ENCODE measurements around the gene CPNE6. TPM values are rescaled to one million over a fixed set of nuclear protein-coding genes. Genes with fewer than 3 reads are reported as not detected.

CPNE6 gene
- total RNA-seq, 2 donors from 2014 or later: not detected

GRCh38 chr14:24092110-24092504, 20.7 kb downstream of the CPNE6 start:
- Mint-ChIP-seq H3K36me3 (ENCODE audit: low read depth) (no peaks in the 10 kb centered on the region), H3K4me3 (no peak overlapping the region), H3K27ac (no peak overlapping the region), H3K4me1 (peaks cover 37% of the 10 kb centered on the region), H3K27me3 (no peaks in the 10 kb centered on the region)
- DNase-seq: no peak
- no peak for ATAC-seq
- H3K9me3 ChIP-seq (ENCODE audit: control insufficient read depth, low read length, poor library complexity, severe bottlenecking): no peaks in the 10 kb centered on the region

DNA sequence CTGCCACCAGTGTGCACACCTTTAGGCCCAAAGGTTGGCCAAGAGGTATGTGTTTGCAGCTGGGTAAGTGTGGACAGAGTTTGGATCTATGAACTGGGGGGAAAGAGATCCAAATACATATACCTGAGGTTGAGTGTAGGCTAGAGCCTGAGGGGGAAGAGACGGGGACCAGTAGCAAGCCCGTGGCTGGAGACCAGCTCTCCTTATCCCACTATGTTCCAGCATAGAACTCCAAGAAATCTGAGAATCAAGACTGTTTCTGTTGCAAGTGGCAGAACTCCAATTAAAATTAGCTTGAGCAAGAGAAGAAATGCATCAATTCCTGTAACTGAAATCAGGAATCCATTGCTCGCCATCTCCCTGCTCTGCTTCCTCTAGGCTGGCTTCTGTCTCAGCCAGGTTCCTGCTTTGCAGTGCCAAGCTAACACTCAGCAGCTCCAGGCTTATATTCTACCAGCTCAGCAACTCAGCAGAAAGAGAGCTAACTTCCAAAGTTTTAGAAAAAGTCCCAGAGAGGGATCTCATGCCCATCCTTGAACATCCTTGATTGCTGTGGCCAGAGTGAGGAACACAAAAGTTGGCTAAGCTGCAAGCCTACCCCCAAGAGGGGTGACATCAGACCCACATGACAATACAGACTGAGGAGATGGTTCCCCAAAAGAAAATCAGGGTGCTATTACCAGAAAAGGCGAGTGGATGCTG, 21.3 kb downstream of the CPNE6 start:
- ATAC-seq (no peak), DNase-seq (no peak)
- peaks cover 34% of the 10 kb centered on the region for H3K4me1 Mint-ChIP-seq
- H3K27me3 Mint-ChIP-seq: no peaks in the 10 kb centered on the region
- no peaks in the 10 kb centered on the region for H3K9me3 ChIP-seq (ENCODE audit: control insufficient read depth, low read length, poor library complexity, severe bottlenecking)
- H3K36me3 Mint-ChIP-seq (ENCODE audit: low read depth): no peaks in the 10 kb centered on the region
- H3K27ac Mint-ChIP-seq: peak overlapping the region; percentile 88
- no peak overlapping the region for H3K4me3 Mint-ChIP-seq

GRCh38 chr14:24093207-24093900, 22.0 kb downstream of the CPNE6 start:
- Mint-ChIP-seq H3K4me1 (peaks cover 34% of the 10 kb centered on the region), H3K4me3 (peak overlapping the region; percentile 99), H3K27ac (peak overlapping the region; percentile 88), H3K27me3 (no peaks in the 10 kb centered on the region), H3K36me3 (ENCODE audit: low read depth) (no peaks in the 10 kb centered on the region)
- ATAC-seq: no peak
- no peak for DNase-seq
- no peaks in the 10 kb centered on the region for H3K9me3 ChIP-seq (ENCODE audit: control insufficient read depth, low read length, poor library complexity, severe bottlenecking)

DNA sequence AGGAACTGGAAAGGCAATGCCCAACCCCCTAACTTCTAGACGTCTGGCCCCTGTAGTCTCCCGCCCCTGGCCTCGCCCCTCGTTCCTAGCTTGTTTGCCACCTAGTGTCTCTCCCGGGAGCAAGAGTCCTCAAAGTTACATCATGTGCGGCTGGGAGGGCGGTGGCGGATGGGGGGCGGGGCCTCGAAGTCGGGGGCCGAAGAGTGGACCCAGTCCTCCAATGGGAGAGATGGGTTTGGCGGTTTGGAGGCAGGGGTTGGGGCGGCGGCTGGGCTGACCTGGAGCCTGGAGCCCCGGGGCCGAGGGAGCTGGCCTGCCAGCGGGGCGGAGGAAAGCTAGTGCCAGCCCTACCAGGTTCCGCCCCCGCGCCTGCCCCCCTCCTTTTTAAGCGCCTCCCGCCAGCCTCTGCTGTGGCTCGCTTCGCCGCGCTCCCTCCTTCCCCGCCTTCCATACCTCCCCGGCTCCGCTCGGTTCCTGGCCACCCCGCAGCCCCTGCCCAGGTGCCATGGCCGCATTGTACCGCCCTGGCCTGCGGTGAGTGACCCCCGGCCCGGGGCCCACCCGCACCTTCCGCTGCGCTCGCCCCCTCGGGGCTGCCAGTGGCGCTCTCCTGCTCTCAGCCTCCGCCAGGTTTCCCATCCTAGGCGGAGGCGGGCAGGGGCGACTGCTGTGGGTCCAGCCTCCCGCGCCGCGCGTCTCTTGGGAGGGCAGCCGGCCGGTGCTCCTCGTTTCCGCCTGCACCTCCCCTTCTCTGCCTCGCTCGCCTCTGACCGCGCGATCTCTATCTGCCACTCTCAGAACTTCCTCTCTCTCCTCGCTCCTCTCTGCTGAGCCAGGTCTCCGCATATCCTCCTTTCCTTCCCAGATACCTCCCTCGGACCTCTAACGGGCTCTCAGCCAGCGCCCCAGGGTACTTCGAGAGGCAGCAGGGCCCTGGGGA, 22.8 kb downstream of the CPNE6 start, which contains the start of gene PCK2:
Gene PCK2, plus strand, starts transcription at position 411 of the 940 bp plus-strand sequence. Its CDS starts 95 bp downstream, at position 506.
- peak within 1 kb of the TSS; percentile 95 for H3K27ac Mint-ChIP-seq
- DNase-seq: peak; percentile 49 to 72 (median 66)
- H3K27me3 Mint-ChIP-seq: no peaks in the 10 kb centered on the region
- H3K4me1 Mint-ChIP-seq: peaks cover 34% of the 10 kb centered on the region
- ATAC-seq: peak; percentile 80
- H3K9me3 ChIP-seq (ENCODE audit: control insufficient read depth, low read length, poor library complexity, severe bottlenecking): no peaks in the 10 kb centered on the region
- peak within 1 kb of the TSS; percentile 99 for H3K4me3 Mint-ChIP-seq
- H3K36me3 Mint-ChIP-seq (ENCODE audit: low read depth): no peaks in the 10 kb centered on the region

- peak overlapping the region; percentile 99 for H3K4me3 Mint-ChIP-seq
- no peaks in the 10 kb centered on the region for H3K36me3 Mint-ChIP-seq (ENCODE audit: low read depth)
- H3K4me1 Mint-ChIP-seq: peaks cover 30% of the 10 kb centered on the region
- H3K9me3 ChIP-seq (ENCODE audit: control insufficient read depth, low read length, poor library complexity, severe bottlenecking): no peaks in the 10 kb centered on the region
- DNase-seq: no peak
- H3K27ac Mint-ChIP-seq: peak overlapping the region; percentile 95
- no peak for ATAC-seq
- H3K27me3 Mint-ChIP-seq: no peaks in the 10 kb centered on the region
Measured at GRCh38 chr14:24094841-24095270, 23.5 kb downstream of the CPNE6 start.

DNA sequence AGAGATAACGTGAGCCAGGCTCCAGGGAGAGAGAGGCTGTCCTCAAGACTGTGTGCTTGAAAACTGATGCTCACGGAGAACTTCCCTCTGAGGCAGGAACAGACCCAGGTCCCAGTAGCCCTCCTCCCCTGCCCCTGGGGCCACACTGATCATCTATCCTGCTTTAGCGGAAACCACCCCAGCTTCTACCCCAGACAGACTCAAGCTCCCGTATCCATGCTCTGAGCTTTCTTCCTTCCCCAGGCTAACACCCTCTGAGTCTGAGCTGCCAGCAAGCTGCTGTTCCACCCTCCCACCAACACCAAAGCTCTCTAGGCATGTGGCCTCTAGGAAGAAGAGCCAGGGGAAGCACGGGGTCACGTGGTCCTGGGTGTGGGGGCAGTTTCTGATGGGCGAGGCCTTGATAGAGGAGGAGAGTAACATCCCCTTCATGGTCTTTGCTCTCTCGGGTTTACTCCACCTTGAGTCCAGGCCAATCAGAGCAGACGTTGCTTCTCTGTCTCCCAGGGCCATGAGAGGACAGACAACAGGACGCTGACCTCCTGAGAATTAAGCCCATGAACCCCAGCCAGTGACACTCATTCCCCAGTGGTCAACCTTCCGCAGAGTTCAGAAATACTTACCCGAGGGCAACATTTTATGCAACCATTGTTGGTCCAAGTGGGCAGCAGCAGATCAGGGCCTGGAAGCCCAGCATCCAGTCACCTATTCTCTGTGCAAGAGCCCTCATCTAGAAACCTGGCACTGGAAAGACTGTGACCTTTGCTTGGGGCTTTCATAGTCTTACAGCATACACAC, 24.1 kb downstream of the CPNE6 start:
- H3K9me3 ChIP-seq (ENCODE audit: control insufficient read depth, low read length, poor library complexity, severe bottlenecking): no peaks in the 10 kb centered on the region
- Mint-ChIP-seq H3K4me1 (peaks cover 29% of the 10 kb centered on the region), H3K4me3 (peak overlapping the region; percentile 99), H3K27ac (peak overlapping the region; percentile 95), H3K36me3 (ENCODE audit: low read depth) (no peaks in the 10 kb centered on the region), H3K27me3 (no peaks in the 10 kb centered on the region)
- ATAC-seq: peak; percentile 16
- DNase-seq: no peak

DNA sequence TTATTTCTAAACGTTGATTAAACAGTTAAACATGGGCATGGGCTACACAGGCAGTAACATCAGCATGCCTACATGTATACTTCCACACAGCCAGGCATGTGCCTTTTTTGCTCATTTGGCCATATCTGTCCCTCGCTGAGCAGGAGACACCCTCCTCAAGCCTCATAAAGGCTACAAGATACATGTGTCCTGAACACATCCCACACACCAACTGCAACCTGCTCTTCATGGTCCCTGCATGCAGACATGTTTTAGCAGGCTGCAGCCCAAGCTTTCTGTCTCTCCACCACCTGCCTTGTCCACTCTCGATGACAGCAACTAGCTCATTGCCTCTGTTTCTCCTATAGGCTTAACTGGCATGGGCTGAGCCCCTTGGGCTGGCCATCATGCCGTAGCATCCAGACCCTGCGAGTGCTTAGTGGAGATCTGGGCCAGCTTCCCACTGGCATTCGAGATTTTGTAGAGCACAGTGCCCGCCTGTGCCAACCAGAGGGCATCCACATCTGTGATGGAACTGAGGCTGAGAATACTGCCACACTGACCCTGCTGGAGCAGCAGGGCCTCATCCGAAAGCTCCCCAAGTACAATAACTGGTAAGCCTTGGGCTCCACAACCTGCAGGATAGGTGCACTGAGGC, 25.3 kb downstream of the CPNE6 start:
- H3K27ac Mint-ChIP-seq: peak overlapping the region; percentile 19
- no peak for ATAC-seq
- no peaks in the 10 kb centered on the region for H3K9me3 ChIP-seq (ENCODE audit: control insufficient read depth, low read length, poor library complexity, severe bottlenecking)
- no peaks in the 10 kb centered on the region for H3K36me3 Mint-ChIP-seq (ENCODE audit: low read depth)
- no peaks in the 10 kb centered on the region for H3K27me3 Mint-ChIP-seq
- H3K4me3 Mint-ChIP-seq: peak overlapping the region; percentile 60
- DNase-seq: no peak
- H3K4me1 Mint-ChIP-seq: peaks cover 28% of the 10 kb centered on the region

- H3K9me3 ChIP-seq (ENCODE audit: control insufficient read depth, low read length, poor library complexity, severe bottlenecking): no peaks in the 10 kb centered on the region
- no peak for DNase-seq
- no peaks in the 10 kb centered on the region for H3K36me3 Mint-ChIP-seq (ENCODE audit: low read depth)
- peaks cover 24% of the 10 kb centered on the region for H3K4me1 Mint-ChIP-seq
- no peak for ATAC-seq
- no peak overlapping the region for H3K27ac Mint-ChIP-seq
- no peaks in the 10 kb centered on the region for H3K27me3 Mint-ChIP-seq
- no peak overlapping the region for H3K4me3 Mint-ChIP-seq
Measured at GRCh38 chr14:24098229-24098926, 27.0 kb downstream of the CPNE6 start.

DNA sequence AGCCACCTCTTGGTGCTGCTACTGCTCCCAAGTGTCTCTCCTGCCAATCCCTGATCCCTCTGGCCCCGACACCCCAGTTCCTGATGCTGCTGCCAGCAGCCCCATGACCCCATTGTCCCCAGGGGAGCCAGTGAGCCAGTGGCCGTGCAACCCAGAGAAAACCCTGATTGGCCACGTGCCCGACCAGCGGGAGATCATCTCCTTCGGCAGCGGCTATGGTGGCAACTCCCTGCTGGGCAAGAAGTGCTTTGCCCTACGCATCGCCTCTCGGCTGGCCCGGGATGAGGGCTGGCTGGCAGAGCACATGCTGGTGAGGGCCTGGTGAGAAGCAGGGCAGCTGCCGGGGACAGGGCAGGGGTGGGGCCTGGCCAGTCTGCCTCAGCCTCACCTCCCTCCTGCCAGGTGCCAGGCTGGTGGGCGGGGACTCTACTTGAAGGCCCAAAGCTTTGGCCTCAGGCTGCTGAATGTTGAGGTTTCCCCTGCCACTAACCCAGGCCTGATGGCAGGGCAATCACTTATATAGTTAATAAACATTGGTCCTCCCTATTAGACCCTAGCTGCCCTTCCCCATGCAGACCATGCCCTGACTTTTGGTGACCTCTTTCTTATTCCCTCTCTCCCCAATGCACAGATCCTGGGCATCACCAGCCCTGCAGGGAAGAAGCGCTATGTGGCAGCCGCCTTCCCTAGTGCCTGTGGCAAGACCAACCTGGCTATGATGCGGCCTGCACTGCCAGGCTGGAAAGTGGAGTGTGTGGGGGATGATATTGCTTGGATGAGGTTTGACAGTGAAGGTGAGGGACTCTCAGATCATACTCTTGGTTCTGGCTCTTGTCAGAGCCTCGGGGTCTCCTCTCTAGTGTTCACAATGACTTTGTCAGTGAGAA, 27.8 kb downstream of the CPNE6 start:
- Mint-ChIP-seq H3K4me3 (no peak overlapping the region), H3K27me3 (no peaks in the 10 kb centered on the region), H3K36me3 (ENCODE audit: low read depth) (no peaks in the 10 kb centered on the region), H3K4me1 (peaks cover 21% of the 10 kb centered on the region), H3K27ac (peak overlapping the region; percentile 45)
- no peaks in the 10 kb centered on the region for H3K9me3 ChIP-seq (ENCODE audit: control insufficient read depth, low read length, poor library complexity, severe bottlenecking)
- ATAC-seq (no peak), DNase-seq (no peak)

DNA sequence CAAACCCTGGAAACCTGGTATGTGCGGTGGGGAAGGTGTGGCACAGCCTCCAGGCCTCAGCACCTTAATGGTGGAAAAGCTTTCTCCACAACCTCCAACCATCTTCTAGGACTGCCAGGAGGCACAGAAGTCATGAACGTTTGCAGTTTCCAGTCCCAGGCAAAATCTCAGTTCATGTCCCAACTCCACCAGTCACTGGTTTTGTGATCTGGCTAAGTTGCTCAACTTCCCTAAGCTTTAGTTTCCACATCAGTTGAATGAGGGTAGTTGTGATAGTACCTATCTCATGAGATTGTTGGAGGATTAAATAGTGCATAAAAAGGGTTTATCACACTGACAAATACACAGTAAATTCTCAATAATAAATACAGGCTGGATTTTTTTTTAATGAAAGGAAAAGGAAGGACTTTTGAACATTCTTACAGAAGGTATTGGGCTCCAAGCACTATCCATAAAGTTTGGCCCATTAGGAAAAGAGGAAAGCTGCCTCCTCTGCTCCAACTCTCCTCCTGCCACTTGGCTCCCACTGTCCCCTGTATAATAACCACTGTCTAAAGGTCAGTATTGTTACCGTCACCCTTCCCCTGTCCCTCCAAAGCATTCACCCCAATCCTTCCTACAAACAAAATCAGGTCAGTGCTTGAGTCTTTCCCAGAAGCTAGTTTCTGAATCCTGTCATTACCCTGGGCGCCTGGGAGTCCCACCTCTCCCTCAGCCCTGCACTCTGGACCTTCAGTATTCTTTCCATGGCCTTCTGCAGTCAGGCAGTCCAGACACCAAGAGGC, 29.0 kb downstream of the CPNE6 start:
- DNase-seq (no peak), ATAC-seq (no peak)
- Mint-ChIP-seq H3K36me3 (ENCODE audit: low read depth) (no peaks in the 10 kb centered on the region), H3K27me3 (no peaks in the 10 kb centered on the region), H3K4me3 (no peak overlapping the region), H3K4me1 (peaks cover 13% of the 10 kb centered on the region), H3K27ac (peak overlapping the region; percentile 45)
- no peaks in the 10 kb centered on the region for H3K9me3 ChIP-seq (ENCODE audit: control insufficient read depth, low read length, poor library complexity, severe bottlenecking)
